SK-N-SH (cell line): ENCODE data around the gene SCARB2. TPM values are rescaled to one million over a fixed set of nuclear protein-coding genes. Genes with fewer than 3 reads are reported as not detected.

Experiments
- CTCF ChIA-PET: fragments of 300-600, 350-600 bp; formaldehyde crosslinking; extraction: SDS; loops from one replicate; lab custom pipeline; 2021; lab: Yijun Ruan, JAX
- POLR2A ChIA-PET: fragments of 350-600 bp; sonication (Branson Sonifier 250); formaldehyde crosslinking; extraction: SDS; loops from one replicate; lab custom pipeline; 2020; ENCODE audit warnings: antibody characterized with exemption, inconsistent platforms; lab: Yijun Ruan, JAX
- DNase-seq: peaks from one replicate; pipeline ENCODE4 v3.0.0; 2012
- H2AFZ ChIP-seq: fragments of 200-600 bp; sonication (generic); 2 replicates; pipeline ENCODE4 v1.8.1; 2016; ENCODE audit warnings: antibody characterized with exemption, mild to moderate bottlenecking, low read depth
- H3F3A ChIP-seq: fragments of 200-600 bp; sonication (generic); replicated peaks from 2 replicates; pipeline ENCODE3; 2016; ENCODE audit warnings: antibody characterized with exemption, mild to moderate bottlenecking; ENCODE audit not compliant: insufficient read depth
- H3K27ac ChIP-seq, 2 experiments: fragments of 200-500 bp in 1 of 2; fragments of 200-600 bp in 1 of 2; sonication (Bioruptor generic) in 1 of 2; sonication (generic), shearing (Covaris generic) in 1 of 2; 2 replicates each; pipeline versions ENCODE4 v1.5.1 to v1.6.1; 2014 to 2016; ENCODE audit warnings: low read depth in 2 of 2, inconsistent platforms in 1 of 2, low read length in 1 of 2, mild to moderate bottlenecking in 1 of 2, mixed read lengths in 1 of 2
- H3K27me3 ChIP-seq: fragments of 200-600 bp; sonication (generic), shearing (Covaris generic); 2 replicates; pipeline ENCODE4 v1.6.1; 2016; ENCODE audit warnings: mixed run types; ENCODE audit not compliant: insufficient read depth
- H3K36me3 ChIP-seq, 2 experiments: fragments of 200-500 bp in 1 of 2; fragments of 200-600 bp in 1 of 2; sonication (Bioruptor generic) in 1 of 2; sonication (generic) in 1 of 2; replicated peaks in 1 of 2; 2 replicates each; pipeline versions ENCODE3 to v1.5.1; 2014 to 2016; ENCODE audit warnings: low read length in 1 of 2, mild to moderate bottlenecking in 1 of 2; ENCODE audit not compliant: insufficient read depth in 2 of 2, control insufficient read depth in 1 of 2
- H3K4me1 ChIP-seq, 2 experiments: fragments of 200-500 bp in 1 of 2; fragments of 200-600 bp in 1 of 2; sonication (Bioruptor generic) in 1 of 2; sonication (generic), shearing (Covaris generic) in 1 of 2; 2 replicates each; pipeline versions ENCODE4 v1.5.1 to v1.6.1; 2014 to 2016; ENCODE audit warnings: low read depth in 1 of 2, low read length in 1 of 2, mixed run types in 1 of 2; ENCODE audit not compliant: insufficient read depth in 2 of 2, control insufficient read depth in 1 of 2
- H3K4me2 ChIP-seq: fragments of 200-600 bp; sonication (generic), shearing (Covaris generic); 2 replicates; pipeline ENCODE4 v1.6.1; 2017; ENCODE audit warnings: mixed run types
- H3K4me3 ChIP-seq, 2 experiments: fragments of 200-500 bp in 1 of 2; fragments of 200-600 bp in 1 of 2; sonication (Bioruptor generic) in 1 of 2; sonication (generic), shearing (Covaris generic) in 1 of 2; 2 replicates each; pipeline versions ENCODE4 v1.5.1 to v1.8.1; 2014 to 2016; ENCODE audit warnings: low read depth in 2 of 2, inconsistent platforms in 1 of 2, low read length in 1 of 2, mild to moderate bottlenecking in 1 of 2, mixed read lengths in 1 of 2, moderate library complexity in 1 of 2
- H3K79me2 ChIP-seq: fragments of 200-600 bp; sonication (generic); 2 replicates; pipeline ENCODE4 v1.8.1; 2017; ENCODE audit warnings: mild to moderate bottlenecking; ENCODE audit not compliant: insufficient read depth
- H3K9ac ChIP-seq: fragments of 200-600 bp; sonication (generic); 2 replicates; pipeline ENCODE4 v1.6.1; 2017; ENCODE audit warnings: mixed run types
- H3K9me2 ChIP-seq: fragments of 200-600 bp; sonication (generic); 2 replicates; pipeline ENCODE4 v1.6.1; 2017; ENCODE audit warnings: mixed run types
- H3K9me3 ChIP-seq: fragments of 200-600 bp; sonication (generic); 2 replicates; pipeline ENCODE4 v1.6.1; 2017; ENCODE audit warnings: mixed run types, mild to moderate bottlenecking, moderate library complexity
- H4K20me1 ChIP-seq: fragments of 200-600 bp; sonication (generic); 2 replicates; pipeline ENCODE4 v1.6.1; 2017; ENCODE audit warnings: mild to moderate bottlenecking, mixed run types; ENCODE audit not compliant: insufficient read depth
- WGBS: methylation state at CpG from one replicate; pipeline ENCODE4 v1.1.6; 2017; ENCODE audit warnings: low lambda C conversion rate; 5-methylcytosine and 5-hydroxymethylcytosine counted together
- polyA plus RNA-seq, 3 experiments: library from polyadenylated mRNA; depleted of rRNA; stranded (reverse); fragments of >200 nt; gene quantifications; 2 replicates each; pipeline ENCODE4 v1.2.3, GENCODE V29; 2012
- TF ChIP-seq, protein P1 (sequence below): IDR thresholded peaks from 2 replicates; pipeline ENCODE4 v1.4.0; 2012; ENCODE audit warnings: low read depth, borderline replicate concordance

The SCARB2 gene
- polyA plus RNA-seq, 1 of the 3 experiments (the other 2 are of a cell fraction) = 82.6 TPM

DNA sequence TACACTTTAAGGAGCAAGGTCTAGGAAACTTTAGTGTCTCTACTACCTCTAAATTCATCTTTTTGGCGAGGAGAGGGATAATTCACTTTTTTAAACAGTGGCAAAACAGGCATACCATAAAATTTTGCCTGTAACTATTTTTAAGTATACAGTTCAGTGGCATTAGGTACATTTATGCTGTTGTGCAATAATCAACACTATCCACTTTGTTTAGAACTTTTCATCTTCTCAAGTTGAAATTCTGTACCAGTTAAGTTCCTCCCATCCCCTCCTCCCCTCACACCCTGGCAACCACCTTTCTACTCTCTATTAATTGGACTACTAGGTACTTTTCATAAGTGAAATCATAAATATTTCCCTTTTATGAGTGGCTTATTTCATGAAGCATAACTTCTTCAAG lies 96.8 kb downstream of the SCARB2 start:
- no peak overlapping the region for H2AFZ ChIP-seq
- DNase-seq = no peak
- peaks cover 11% of the 10 kb centered on the region for H3F3A ChIP-seq
- POLR2A ChIA-PET = no interaction called here
- H3K9me3 ChIP-seq = no peaks in the 10 kb centered on the region
- TF ChIP-seq, protein P1, sequence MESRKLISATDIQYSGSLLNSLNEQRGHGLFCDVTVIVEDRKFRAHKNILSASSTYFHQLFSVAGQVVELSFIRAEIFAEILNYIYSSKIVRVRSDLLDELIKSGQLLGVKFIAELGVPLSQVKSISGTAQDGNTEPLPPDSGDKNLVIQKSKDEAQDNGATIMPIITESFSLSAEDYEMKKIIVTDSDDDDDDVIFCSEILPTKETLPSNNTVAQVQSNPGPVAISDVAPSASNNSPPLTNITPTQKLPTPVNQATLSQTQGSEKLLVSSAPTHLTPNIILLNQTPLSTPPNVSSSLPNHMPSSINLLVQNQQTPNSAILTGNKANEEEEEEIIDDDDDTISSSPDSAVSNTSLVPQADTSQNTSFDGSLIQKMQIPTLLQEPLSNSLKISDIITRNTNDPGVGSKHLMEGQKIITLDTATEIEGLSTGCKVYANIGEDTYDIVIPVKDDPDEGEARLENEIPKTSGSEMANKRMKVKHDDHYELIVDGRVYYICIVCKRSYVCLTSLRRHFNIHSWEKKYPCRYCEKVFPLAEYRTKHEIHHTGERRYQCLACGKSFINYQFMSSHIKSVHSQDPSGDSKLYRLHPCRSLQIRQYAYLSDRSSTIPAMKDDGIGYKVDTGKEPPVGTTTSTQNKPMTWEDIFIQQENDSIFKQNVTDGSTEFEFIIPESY = no peak
- TF ChIP-seq, all 33 proteins: peak for 0
- H3K36me3 ChIP-seq = peaks cover 70 to 76% of the 10 kb centered on the region in 2 experiments
- CTCF ChIA-PET = no interaction called here
- H3K27ac ChIP-seq = no peak overlapping the region
- H3K4me2 ChIP-seq = no peak overlapping the region
- no peaks in the 10 kb centered on the region for H3K9me2 ChIP-seq
- H3K4me1 ChIP-seq = no peaks in the 10 kb centered on the region
- H3K79me2 ChIP-seq = no peaks in the 10 kb centered on the region
- H3K27me3 ChIP-seq = no peaks in the 10 kb centered on the region
- H3K9ac ChIP-seq = no peak overlapping the region
- H3K4me3 ChIP-seq = no peak overlapping the region
- H4K20me1 ChIP-seq = no peaks in the 10 kb centered on the region
- WGBS = 95% methylated on average over 1 of the region's 1 CpG

Other genes with a start within 250 kb of the SCARB2 start
- 12.6 and 16.3 TPM in 2 replicates for gene SDAD1, start 222.9 kb downstream of the SCARB2 start, polyA plus RNA-seq (2012; rRNA removed)
- not detected in 2 replicates for gene CXCL9, start 206.3 kb downstream of the SCARB2 start, polyA plus RNA-seq (2012; rRNA removed)
- gene CXCL10, start 190.3 kb downstream of the SCARB2 start, polyA plus RNA-seq (2012; rRNA removed) = not detected in 2 replicates
- gene CXCL11, start 177.8 kb downstream of the SCARB2 start, polyA plus RNA-seq (2012; rRNA removed) = not detected in 2 replicates
- gene ART3, start 139.1 kb downstream of the SCARB2 start, polyA plus RNA-seq (2012; rRNA removed) = not detected in 2 replicates
- gene NUP54, start 65.4 kb downstream of the SCARB2 start, polyA plus RNA-seq (2012; rRNA removed) = 19.4 and 20.4 TPM in 2 replicates
- gene FAM47E, start 37.9 kb upstream of the SCARB2 start, polyA plus RNA-seq (2012; rRNA removed) = 1.8 and 2.5 TPM in 2 replicates
- 1.6 and 1.8 TPM in 2 replicates for gene STBD1, start 92.9 kb upstream of the SCARB2 start, polyA plus RNA-seq (2012; rRNA removed)
- gene CCDC158, start 207.3 kb upstream of the SCARB2 start, polyA plus RNA-seq (2012; rRNA removed) = not detected in 2 replicates
- 4.3 and 5.6 TPM in 2 replicates for gene SHROOM3, start 221.4 kb upstream of the SCARB2 start, polyA plus RNA-seq (2012; rRNA removed)